RCC 7860 (cell line): Measurements from ENCODE around the gene PTPRN2.
"Not testable (repeated sequence)": the region's sequence is repeated elsewhere in the genome, so short reads cannot be mapped to it uniquely, and the experiment has no call there.

ENCODE experiments used
- DNase-seq: peaks from one replicate; pipeline ENCODE4 v3.0.0-alpha.2; 2015; ENCODE audit warnings: low spot score
- FAIRE-seq: peaks from 2 replicates; lab custom pipeline; 2012; peaks lifted over from hg19 to GRCh38; lab: Jason Lieb, UNC

PTPRN2 gene

GRCh38 chr7:157714166-157715070 is 873.2 kb downstream of the PTPRN2 start:
- DNase-seq (no peak), FAIRE-seq (no peak)

DNA sequence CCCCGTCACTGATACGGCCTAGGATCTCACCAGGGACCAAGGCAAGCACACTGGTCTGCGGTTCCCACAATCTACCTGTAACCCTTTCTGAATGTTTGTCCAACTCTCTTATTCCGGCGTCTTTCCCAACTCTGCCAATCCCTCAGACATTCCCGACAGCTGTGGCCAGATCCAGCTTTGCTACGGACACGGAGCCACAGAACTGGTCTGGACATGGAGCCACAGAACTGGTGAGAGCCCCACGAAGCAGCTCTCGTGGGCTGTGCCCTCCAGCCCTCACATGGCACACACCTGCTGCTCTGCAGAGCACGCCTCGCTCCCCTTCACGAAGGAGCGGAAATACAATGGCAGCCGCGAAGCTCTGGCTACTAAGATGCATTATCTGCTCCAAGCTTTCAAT is 874.0 kb downstream of the PTPRN2 start:
- no peak for DNase-seq
- no peak for FAIRE-seq

DNA sequence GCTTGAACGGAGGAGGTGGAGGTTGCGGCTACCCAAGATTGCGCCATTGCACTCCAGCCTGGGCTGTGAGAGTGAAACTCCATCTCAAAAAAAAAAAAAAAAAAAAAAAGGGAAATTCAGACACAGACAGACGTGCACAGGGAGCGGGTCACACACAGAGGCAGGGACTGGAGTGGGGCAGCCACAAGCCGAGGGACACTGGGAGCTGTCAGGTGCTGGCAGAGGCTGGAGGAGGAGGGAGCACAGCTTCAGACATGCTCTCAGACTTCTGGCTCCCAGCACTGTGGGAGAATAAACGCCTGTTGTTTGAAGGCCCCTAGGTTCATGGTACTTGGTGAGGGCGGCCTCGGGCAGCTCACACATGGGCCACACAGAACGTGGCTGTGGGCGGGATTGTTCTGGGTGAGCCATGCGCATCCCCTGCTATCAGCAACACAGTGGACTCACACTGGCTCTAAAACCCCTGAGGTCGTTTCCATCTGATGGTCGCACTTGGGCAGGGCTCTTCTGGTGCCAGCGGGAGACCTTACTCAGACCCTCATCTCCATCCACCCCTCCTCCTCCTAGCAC is 874.9 kb downstream of the PTPRN2 start:
- DNase-seq (no peak), FAIRE-seq (no peak)

- FAIRE-seq (no peak), DNase-seq (no peak)
Observed at GRCh38 chr7:157711353-157711888, 876.2 kb downstream of the PTPRN2 start.

DNA sequence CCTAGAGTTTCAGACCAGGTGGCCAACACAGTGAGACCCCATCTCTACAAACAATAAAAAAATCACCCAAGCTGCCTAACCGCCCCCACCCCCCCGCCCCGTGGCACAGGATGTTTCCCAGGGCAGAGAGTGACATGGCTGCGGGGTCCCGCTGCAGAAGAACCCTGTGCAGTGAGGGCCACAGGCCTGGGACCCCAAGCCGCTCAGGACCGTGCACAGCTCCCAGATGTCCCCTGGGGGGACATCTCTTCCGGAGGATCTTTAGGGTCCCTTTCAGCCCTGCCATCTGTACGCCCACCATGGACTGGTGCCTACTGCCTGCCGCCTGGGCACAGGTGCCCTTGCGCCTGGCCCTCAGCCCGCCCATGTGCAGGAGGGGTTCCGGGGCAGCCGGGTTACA is 877.2 kb downstream of the PTPRN2 start:
- no peak for FAIRE-seq
- DNase-seq, result no peak

DNA sequence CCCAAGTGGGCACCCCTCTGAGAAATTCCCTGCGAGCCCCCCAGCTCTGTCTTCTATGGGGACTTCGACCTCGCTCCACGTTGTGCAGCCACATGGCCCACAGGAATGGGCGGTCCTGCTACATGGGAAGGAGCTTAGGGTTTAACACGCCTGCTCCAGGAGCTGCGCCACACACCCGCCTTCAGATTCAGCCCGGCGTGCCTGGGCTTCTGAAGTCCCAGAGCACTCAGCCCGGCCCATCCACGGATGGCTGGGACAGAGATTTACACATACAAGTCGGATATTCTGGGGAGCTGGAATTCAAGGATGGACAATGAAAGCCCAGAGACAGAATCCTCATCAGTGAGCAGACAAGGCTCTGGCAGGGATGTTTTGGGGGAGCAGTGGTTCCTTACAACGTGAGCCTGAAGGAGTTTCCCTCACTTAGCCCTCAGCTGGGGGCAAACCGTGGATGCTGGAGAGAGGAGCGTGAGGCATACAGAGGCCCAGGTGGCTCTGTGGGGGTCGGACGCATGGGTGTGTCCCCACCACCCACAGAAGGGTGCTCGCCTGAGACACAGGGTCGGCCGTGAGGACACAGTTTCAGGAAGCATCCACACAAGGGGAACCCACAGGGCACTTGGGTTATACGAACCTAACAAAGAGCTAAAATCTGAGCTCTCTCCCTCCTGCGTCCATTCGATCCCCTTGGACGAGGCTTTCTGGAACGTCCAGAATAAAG is 877.9 kb downstream of the PTPRN2 start:
- FAIRE-seq (no peak), DNase-seq (no peak)

DNA sequence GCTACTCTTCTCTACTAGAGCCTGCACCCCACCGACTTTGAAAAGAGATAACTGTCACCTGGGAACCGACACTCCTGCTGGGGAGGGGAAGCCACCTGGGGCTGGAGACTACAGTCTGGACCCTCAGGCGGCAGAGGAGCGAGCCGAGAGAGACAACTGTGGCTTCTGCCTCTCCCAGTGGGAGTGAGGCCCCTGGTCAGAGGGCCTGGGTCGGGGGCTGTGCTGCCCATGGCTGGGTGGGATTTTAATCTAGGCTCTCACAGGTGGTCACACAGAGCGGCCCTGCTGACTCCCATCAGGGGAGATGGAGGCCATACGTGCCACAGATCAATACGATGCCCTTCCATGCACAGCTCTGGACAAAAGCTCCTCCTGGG is 878.7 kb downstream of the PTPRN2 start:
- DNase-seq, result no peak
- FAIRE-seq, result no peak

- no peak for FAIRE-seq
- no peak for DNase-seq
Observed at GRCh38 chr7:157707983-157708918, 879.4 kb downstream of the PTPRN2 start.

GRCh38 chr7:157704365-157704764 is 883.3 kb downstream of the PTPRN2 start:
- no peak for FAIRE-seq
- DNase-seq, result no peak

GRCh38 chr7:157703534-157704195 is 884.0 kb downstream of the PTPRN2 start:
- FAIRE-seq (no peak), DNase-seq (no peak)

- FAIRE-seq (no peak), DNase-seq (no peak)
Observed at GRCh38 chr7:157703131-157703530, 884.5 kb downstream of the PTPRN2 start.

DNA sequence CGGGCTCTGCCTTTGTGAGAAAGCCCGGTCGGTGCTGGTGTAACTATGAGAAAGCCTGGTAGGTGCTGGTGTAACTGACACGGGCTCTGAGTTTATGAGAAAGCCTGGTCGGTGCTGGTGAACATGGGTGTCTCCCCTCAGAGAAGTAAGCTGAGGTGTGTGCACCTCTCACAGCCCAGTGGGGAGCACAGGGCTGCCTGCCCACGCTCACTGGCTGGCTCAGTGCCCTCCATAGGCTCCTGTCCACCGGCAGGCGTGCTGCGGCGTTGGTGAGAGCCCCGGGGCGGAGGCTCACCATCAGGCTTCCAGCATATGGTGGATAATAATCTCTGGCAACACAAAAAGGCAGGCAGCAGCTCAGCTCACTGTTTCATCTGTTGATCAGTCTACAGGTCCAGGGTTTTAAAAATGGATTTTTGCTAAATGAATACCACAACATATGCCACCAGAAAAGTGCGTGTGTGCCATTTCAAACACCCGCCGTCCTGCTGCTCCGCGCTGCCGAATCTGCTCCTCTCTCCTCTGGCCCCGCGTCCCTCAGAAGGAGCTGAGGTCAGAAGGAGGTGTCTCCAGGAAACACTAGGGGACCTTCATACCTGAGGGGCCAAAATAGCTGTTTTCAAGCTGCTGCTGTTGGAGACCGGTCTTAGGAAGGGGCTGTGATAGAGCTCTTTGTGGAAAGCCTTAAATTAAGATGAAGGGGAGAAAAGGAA is 885.2 kb downstream of the PTPRN2 start:
- DNase-seq, result no peak

DNA sequence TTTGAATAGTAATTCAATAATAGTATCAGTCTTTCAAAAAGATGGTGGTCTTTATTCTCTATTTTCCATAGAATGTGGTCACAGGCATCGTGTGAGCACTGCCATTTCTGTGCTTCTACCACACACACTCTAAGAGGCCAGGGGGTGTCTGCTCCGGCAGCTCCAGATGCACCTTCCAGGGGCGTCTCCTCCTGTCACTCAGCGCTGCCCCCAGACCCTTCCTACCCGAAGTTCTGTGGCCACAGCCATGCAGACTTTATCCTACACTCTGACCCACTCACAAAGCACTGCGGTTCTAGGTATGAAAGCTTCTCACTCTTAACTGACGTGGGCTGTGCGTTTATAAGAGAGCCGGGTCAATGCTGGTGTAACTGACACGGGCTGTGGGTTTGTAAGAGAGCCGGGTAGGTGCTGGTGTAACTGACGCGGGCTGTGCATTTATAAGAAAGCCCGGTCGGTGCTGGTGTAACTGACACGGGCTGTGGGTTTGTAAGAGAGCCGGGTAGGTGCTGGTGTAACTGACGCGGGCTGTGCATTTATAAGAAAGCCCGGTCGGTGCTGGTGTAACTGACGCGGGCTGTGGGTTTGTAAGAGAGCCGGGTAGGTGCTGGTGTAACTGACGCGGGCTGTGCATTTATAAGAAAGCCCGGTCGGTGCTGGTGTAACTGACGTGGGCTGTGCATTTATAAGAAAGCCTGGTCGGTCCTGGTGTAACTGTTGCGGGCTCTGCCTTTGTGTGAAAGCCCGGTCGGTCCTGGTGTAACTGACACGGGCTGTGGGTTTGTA is 886.0 kb downstream of the PTPRN2 start:
- not testable (repeated sequence) for DNase-seq

More for the DNA sequence above, 885.2 kb downstream of the PTPRN2 start:
- FAIRE-seq, result no peak

DNA sequence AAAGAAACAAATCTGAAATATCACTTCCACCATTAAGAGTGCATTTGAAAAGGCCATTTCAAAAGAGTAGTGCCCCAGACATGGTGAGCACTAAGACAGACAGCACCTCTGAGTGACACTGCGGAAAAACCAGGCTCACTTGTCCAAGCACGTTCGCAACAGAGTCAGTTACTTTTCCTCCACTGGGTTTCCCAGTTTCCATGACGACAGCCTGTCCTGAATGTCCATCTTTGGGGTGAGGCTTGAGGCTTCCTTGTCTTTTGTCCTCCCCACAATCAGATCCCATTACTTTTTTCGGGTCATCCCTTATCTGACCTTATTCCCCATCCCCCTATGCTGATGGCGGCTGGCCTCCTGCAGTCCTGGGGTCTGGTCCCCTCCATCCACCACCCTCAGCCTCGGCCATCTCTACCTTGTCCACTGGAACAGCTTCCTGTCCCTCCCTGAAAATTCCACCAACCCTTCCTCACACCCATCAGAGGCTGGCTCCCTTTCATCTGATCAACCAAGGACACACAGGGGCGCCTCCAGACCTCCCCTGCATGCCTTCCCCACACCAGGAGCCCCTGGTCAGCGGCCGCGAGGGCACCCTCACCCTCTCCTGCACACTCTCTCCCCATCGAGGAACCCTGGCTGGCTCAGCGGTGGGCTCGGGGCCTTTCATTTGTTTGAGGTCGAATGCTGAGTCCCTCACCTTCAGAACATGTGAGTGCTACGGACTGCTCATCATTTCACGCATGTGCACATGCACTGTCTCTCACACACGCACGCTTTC is 887.2 kb downstream of the PTPRN2 start:
- DNase-seq (no peak), FAIRE-seq (no peak)

More for the DNA sequence above, 886.0 kb downstream of the PTPRN2 start:
- FAIRE-seq, result not testable (repeated sequence)

- FAIRE-seq (no peak), DNase-seq (no peak)
Observed at GRCh38 chr7:157699357-157700013, 888.1 kb downstream of the PTPRN2 start.

GRCh38 chr7:157697287-157697686 is 890.3 kb downstream of the PTPRN2 start:
- not testable (repeated sequence) for FAIRE-seq, DNase-seq

- DNase-seq, FAIRE-seq: not testable (repeated sequence)
Observed at GRCh38 chr7:157695609-157696008, 892.0 kb downstream of the PTPRN2 start.
